ENCODE measurements around the gene CACNG8.

Gene CACNG8

DNA sequence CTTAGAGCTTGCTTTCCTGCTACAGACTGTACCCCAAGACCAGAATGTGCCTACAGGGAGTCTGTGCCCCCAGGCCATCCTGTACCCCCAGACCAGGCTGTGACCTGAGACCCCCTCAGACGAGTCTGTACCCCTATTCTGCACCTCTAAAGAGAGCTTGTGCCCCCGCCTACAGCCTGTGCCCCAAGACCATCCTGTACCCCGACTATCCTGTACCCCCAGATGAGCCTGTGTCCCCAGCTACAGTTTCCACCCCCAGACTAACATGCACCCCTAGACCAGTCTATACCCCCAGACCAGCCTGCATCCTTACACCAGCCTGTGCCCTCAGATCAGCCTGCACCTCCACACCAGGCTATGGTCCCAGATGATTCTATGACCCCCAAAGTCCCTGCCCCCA lies 30.7 kb downstream of the CACNG8 start:
- Histone ChIP-seq H3K4me1 (peaks cover 24 to 77% (median 55%) of the 10 kb centered on the region in 10 experiments), H3K27ac (peak overlapping the region in 3 of 11 experiments; percentile 38 to 97 (median 95); a peak in 3 of 22 replicates), H3K36me3 (no peaks in the 10 kb centered on the region; a peak in 1 of 22 replicates), H3K4me3 (peak overlapping the region in 2 of 10 experiments; percentile 5 to 67; a peak in 1 of 20 replicates), H3K27me3 (peaks cover 0 to 13% (median 4%) of the 10 kb centered on the region in 11 experiments; a peak in 6 of 22 replicates), H3K9ac (peak overlapping the region in 4 of 11 experiments; percentile 19 to 97 (median 66); a peak in 7 of 22 replicates), H3K4me2 (peak overlapping the region; percentile 86 to 98 (median 93); a peak in 19 of 22 replicates), H4K20me1 (no peaks in the 10 kb centered on the region; a peak in 1 of 22 replicates), H3K9me3 (replicated peaks in 1 of 11) (no peaks in the 10 kb centered on the region)
- no peak for TF ChIP-seq Cebpa-rat (IDR thresholded peaks at IDR 0.05)

DNA sequence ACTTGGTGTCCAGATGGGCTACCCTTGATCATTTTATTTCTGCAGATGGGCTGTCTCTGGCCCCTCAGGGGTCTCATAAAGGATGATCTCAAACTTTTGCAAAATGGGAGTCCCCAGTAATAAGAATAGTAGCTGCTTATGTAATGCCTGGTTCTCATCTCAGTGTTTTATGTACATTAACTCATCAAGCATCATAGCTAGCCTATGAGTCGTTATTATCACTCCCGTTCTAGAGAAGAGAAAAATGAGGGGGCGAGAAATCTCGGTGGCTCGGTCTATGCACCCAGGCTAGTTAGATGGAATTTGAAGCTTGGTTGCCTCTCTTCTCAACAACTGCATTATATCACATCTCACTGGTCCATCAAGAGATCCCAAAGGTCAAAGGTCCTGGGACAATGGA lies 32.1 kb downstream of the CACNG8 start:
- Histone ChIP-seq H3K27ac (no peak overlapping the region), H4K20me1 (no peaks in the 10 kb centered on the region; a peak in 1 of 22 replicates), H3K4me1 (peaks cover 24 to 63% (median 46%) of the 10 kb centered on the region in 10 experiments), H3K4me3 (no peak overlapping the region), H3K9ac (no peak overlapping the region), H3K4me2 (peak overlapping the region in 6 of 11 experiments; percentile 33 to 97 (median 92); a peak in 13 of 22 replicates), H3K27me3 (peaks cover 0 to 13% (median 4%) of the 10 kb centered on the region in 11 experiments; a peak in 6 of 22 replicates), H3K9me3 (replicated peaks in 1 of 11) (no peaks in the 10 kb centered on the region; a peak in 2 of 22 replicates), H3K36me3 (peaks cover 0 to 13% (median 0%) of the 10 kb centered on the region in 11 experiments; a peak in 5 of 22 replicates)
- TF ChIP-seq Cebpa-rat (IDR thresholded peaks at IDR 0.05): no peak

DNA sequence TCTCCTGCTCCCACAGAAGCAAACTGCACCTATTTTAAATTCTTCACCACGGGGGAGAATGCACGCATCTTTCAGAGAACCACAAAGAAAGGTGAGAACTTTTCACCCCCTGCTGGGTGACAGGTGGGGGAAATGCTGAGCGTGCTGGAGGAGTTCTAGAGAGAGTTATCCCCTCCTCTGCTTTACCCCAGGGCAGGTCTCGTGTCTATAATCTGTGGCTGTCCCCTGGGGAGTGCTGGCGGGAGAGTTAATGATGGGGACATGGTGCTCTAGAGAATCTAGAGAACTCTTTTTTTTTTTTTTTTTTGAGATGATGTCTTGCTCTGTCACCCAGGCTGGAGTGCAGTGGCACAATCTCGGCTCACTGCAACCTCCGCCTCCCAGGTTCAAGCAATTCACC lies 35.5 kb downstream of the CACNG8 start:
- Histone ChIP-seq H3K4me2 (peak overlapping the region in 2 of 11 experiments; percentile 2 to 27; a peak in 1 of 22 replicates), H4K20me1 (no peaks in the 10 kb centered on the region; a peak in 1 of 22 replicates), H3K27ac (no peak overlapping the region), H3K36me3 (peaks cover 0 to 18% (median 0%) of the 10 kb centered on the region in 11 experiments; a peak in 5 of 22 replicates), H3K4me1 (peaks cover 7 to 64% (median 28%) of the 10 kb centered on the region in 10 experiments; a peak in 17 of 20 replicates), H3K9ac (no peak overlapping the region), H3K27me3 (0 out of 22 replicates have a peak, but pooled peaks cover 0 to 2% (median 0%) of the 10 kb centered on the region in 11 experiments), H3K4me3 (no peak overlapping the region), H3K9me3 (replicated peaks in 1 of 11) (no peaks in the 10 kb centered on the region; a peak in 2 of 22 replicates)
- no peak for TF ChIP-seq Cebpa-rat (IDR thresholded peaks at IDR 0.05)

DNA sequence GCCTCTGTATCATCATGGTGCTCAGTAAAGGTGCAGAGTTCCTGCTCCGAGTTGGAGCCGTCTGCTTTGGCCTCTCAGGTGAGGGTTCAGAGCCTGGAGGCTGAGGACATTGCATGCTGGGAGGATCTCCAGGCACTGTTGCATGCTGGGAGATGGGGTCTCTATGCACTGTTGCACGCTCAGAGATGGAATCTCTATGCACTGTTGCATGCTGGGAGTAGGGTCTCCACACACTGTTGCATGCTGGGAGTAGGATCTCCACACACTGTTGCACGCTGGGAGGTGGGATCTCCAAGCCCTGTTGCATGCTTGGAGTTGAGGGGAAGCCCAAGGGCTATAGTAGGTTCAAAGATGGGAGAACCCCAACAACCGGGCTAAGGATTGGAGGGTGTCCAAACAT lies 37.0 kb downstream of the CACNG8 start:
- Histone ChIP-seq H3K9ac (no peak overlapping the region), H3K4me2 (no peak overlapping the region), H3K27ac (no peak overlapping the region), H3K27me3 (no peaks in the 10 kb centered on the region), H3K4me3 (no peak overlapping the region), H3K4me1 (peaks cover 0 to 51% (median 14%) of the 10 kb centered on the region in 10 experiments; a peak in 15 of 20 replicates), H4K20me1 (no peaks in the 10 kb centered on the region; a peak in 1 of 22 replicates), H3K9me3 (replicated peaks in 1 of 11) (no peaks in the 10 kb centered on the region; a peak in 2 of 22 replicates), H3K36me3 (peaks cover 0 to 18% (median 0%) of the 10 kb centered on the region in 11 experiments; a peak in 5 of 22 replicates)
- TF ChIP-seq Cebpa-rat (IDR thresholded peaks at IDR 0.05): no peak

DNA sequence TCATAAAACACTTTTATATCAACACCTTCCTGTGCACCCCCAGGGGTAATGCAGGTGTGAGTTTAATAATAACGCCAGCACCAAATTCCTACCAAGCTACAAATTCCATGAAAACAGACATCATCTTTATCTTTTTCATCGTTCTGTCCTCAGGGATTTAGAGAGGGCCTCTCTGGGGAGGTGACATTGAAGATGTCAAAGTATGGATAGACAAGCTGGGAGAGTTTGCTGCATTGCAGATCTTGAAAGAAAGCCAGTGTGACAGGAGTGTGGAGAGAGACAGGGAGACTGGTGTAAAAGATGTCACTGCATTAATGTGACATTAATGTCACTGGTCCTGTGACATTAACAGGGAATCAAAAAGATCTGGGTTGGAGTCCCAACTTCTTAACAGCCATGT lies 38.8 kb downstream of the CACNG8 start:
- no peak for TF ChIP-seq Cebpa-rat (IDR thresholded peaks at IDR 0.05)
- Histone ChIP-seq H3K27ac (no peak overlapping the region), H3K36me3 (peaks cover 0 to 18% (median 0%) of the 10 kb centered on the region in 11 experiments; a peak in 5 of 22 replicates), H3K27me3 (no peaks in the 10 kb centered on the region), H3K4me2 (no peak overlapping the region), H3K9ac (no peak overlapping the region), H3K4me3 (no peak overlapping the region), H4K20me1 (no peaks in the 10 kb centered on the region), H3K4me1 (peaks cover 0 to 45% (median 8%) of the 10 kb centered on the region in 10 experiments; a peak in 12 of 20 replicates), H3K9me3 (replicated peaks in 1 of 11) (no peaks in the 10 kb centered on the region; a peak in 2 of 22 replicates)

DNA sequence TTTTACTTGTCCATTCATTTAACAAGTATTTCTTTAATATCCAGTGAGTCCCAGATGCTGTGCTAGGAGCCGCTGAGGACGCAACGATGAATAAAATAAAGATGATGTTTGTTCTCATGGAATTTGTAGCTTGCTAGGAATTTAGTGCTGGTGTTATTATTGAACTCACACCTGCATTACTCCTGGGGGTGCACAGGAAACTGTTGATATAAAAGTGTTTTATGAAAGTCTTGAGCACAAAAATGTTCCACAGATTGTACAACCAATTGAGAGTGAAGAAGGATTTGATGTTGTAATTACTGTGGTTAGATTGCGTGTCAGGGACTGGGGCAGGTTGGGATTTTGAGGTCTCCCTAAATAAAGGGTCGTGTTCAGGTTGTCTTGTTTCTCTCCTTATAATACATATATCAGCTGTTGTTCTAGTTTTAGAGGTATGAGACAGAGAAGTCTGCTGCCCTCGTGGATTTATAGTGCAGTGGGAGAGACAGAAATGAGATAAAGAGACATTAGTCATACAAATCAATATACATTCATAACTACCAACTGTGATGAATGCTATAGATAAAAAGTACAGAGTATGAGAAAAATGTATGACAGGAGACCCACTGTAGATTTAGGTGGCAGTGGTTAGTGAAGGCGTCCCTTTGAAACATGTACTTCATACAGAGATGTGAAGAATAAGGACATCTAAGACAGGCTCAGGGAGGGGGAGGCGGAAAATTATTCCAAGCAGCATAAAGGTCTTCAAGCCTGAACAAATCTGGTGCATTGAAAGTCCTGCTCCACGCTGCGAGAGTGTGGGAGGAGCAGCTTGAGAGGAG lies 40.0 kb downstream of the CACNG8 start:
- Histone ChIP-seq H3K4me1 (peaks cover 0 to 51% (median 11%) of the 10 kb centered on the region in 10 experiments; a peak in 12 of 20 replicates), H3K9ac (no peak overlapping the region), H3K4me3 (no peak overlapping the region), H3K9me3 (replicated peaks in 1 of 11) (no peaks in the 10 kb centered on the region; a peak in 2 of 22 replicates), H3K27ac (no peak overlapping the region), H3K36me3 (peaks cover 0 to 18% (median 0%) of the 10 kb centered on the region in 11 experiments; a peak in 5 of 22 replicates), H3K4me2 (peak overlapping the region in 3 of 11 experiments; percentile 22 to 35 (median 24); a peak in 2 of 22 replicates), H4K20me1 (no peaks in the 10 kb centered on the region), H3K27me3 (no peaks in the 10 kb centered on the region)
- TF ChIP-seq Cebpa-rat (IDR thresholded peaks at IDR 0.05): no peak

DNA sequence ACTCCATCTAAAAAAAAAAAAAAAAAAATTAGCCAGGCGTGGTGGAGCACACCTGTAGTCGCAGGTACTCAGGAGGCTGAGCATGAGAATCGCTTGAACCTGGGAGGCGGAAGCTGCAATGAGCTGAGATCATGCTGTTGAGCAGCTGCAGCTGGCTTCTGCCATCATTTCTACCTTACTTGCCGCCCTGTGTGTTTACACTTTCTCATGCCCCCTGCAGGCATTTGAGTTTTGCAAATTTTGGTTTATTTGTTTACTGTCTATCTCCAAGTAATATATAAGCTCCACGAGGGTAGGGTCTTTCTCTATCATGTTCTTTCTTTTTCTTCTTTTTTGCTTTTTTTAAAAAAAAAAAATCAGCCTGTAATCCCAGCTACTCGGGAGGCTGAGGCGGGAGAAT lies 46.7 kb downstream of the CACNG8 start:
- Histone ChIP-seq H3K27me3 (no peaks in the 10 kb centered on the region), H4K20me1 (no peaks in the 10 kb centered on the region), H3K4me3 (no peak overlapping the region), H3K9me3 (replicated peaks in 1 of 11) (peaks cover 0 to 2% (median under 1%) of the 10 kb centered on the region in 11 experiments; a peak in 3 of 22 replicates), H3K27ac (no peak overlapping the region), H3K36me3 (no peaks in the 10 kb centered on the region), H3K4me1 (peaks cover 2 to 64% (median 23%) of the 10 kb centered on the region in 10 experiments), H3K4me2 (peak overlapping the region in 3 of 11 experiments; percentile 16 to 71 (median 69); a peak in 2 of 22 replicates), H3K9ac (no peak overlapping the region)
- no peak for TF ChIP-seq Cebpa-rat (IDR thresholded peaks at IDR 0.05)

DNA sequence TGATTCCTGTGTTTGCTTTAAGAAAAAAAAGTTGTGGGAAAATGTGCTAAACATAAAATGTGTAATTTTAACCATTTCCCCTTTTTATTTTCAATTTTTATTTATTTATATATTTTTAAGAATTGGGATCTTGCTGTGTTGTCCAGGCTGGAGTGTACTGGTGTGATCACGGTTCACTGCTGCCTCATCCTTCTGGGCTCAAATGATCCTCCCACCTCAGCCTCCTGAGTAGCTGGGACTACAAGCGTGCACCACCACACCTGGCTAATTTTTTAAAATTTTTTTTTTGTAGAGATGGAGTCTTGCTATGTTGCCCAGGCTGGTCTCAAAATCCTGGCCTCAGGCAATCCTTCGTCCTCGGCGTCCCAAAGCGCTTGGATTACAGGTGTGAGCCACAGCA lies 47.7 kb downstream of the CACNG8 start:
- no peak overlapping the region for H3K4me2 ChIP-seq
- no peaks in the 10 kb centered on the region for H3K27me3 ChIP-seq
- no peak overlapping the region for H3K9ac ChIP-seq
- no peaks in the 10 kb centered on the region for H4K20me1 ChIP-seq
- no peaks in the 10 kb centered on the region for H3K36me3 ChIP-seq
- no peak for TF ChIP-seq Cebpa-rat (IDR thresholded peaks at IDR 0.05)
- peaks cover 0 to 10% (median 7%) of the 10 kb centered on the region in 11 experiments; a peak in 10 of 22 replicates for H3K9me3 ChIP-seq (replicated peaks in 1 of 11)
- no peak overlapping the region for H3K4me3 ChIP-seq
- peaks cover 10 to 74% (median 32%) of the 10 kb centered on the region in 10 experiments for H3K4me1 ChIP-seq
- H3K27ac ChIP-seq: no peak overlapping the region

Measured in BLaER1 treated with 17β-estradiol and CSF1 and Interleukin-3, amounts not matched to agents 10 nM and 100 nM (cell line).